H1 (cell line): ENCODE data around the gene SLC2A13. TPM values are rescaled to one million over a fixed set of nuclear protein-coding genes. Genes with fewer than 3 reads are reported as not detected.
A peak's percentile ranks its signal among the peaks of the same experiment; 100 is the strongest.

Experiments used
- CTCF ChIA-PET: fragments of 300-600 bp; sonication (Branson Sonifier 250); formaldehyde crosslinking; loops from one replicate; lab custom pipeline; 2021; ENCODE audit not compliant: partially characterized antibody; lab: Charles Lee
- POLR2A ChIA-PET: fragments of 300-600 bp; sonication (Branson Sonifier 250); formaldehyde crosslinking; loops from one replicate; lab custom pipeline; 2021; ENCODE audit warnings: inconsistent platforms; ENCODE audit not compliant: partially characterized antibody; lab: Charles Lee
- DNase-seq, 2 experiments: peaks; one replicate each; pipeline versions ENCODE4 v3.0.0 to v3.0.0-alpha.2; 2010 to 2022; ENCODE audit warnings: low spot score in 2 of 2, low read depth in 1 of 2, mixed read lengths in 1 of 2
- FAIRE-seq: peaks from 2 replicates; lab custom pipeline; 2011; peaks lifted over from hg19 to GRCh38; lab: Jason Lieb, UNC
- H2AFZ ChIP-seq: 2 replicates; pipeline ENCODE4 v1.8.1; 2012; ENCODE audit warnings: low read length, inconsistent platforms
- H2AK5ac ChIP-seq: 2 replicates; pipeline ENCODE4 v1.6.1; 2013; ENCODE audit warnings: low read depth, low read length
- H2BK120ac ChIP-seq: replicated peaks from 2 replicates; pipeline ENCODE3; 2013; ENCODE audit warnings: low read depth, low read length, inconsistent platforms
- H2BK12ac ChIP-seq: 2 replicates; pipeline ENCODE4 v1.6.1; 2013; ENCODE audit warnings: low read depth, low read length
- H2BK15ac ChIP-seq: 2 replicates; pipeline ENCODE4 v1.6.1; 2013; ENCODE audit warnings: low read length
- H2BK20ac ChIP-seq: 2 replicates; pipeline ENCODE4 v1.6.1; 2013; ENCODE audit warnings: low read length
- H2BK5ac ChIP-seq: 2 replicates; pipeline ENCODE4 v1.6.1; 2013; ENCODE audit warnings: low read depth, low read length
- H3K14ac ChIP-seq: 2 replicates; pipeline ENCODE4 v1.6.1; 2013; ENCODE audit warnings: inconsistent platforms; ENCODE audit not compliant: insufficient read length
- H3K18ac ChIP-seq: 2 replicates; pipeline ENCODE4 v1.6.1; 2013; ENCODE audit warnings: low read length; ENCODE audit errors: extremely low read depth
- H3K23ac ChIP-seq: 2 replicates; pipeline ENCODE4 v1.6.1; 2013; ENCODE audit warnings: inconsistent platforms; ENCODE audit not compliant: insufficient read length
- H3K23me2 ChIP-seq: 2 replicates; pipeline ENCODE4 v1.6.1; 2013; ENCODE audit warnings: low read depth, low read length
- H3K27ac ChIP-seq: 2 replicates; pipeline ENCODE4 v1.6.1; 2011; ENCODE audit warnings: low read depth, low read length, inconsistent platforms
- H3K27me3 ChIP-seq, 4 experiments: replicated peaks in 1 of 4; 1 replicate in 1 of 4; 2 replicates in 3 of 4; pipeline versions ENCODE4 v1.6.1 to v1.8.1; 2011 to 2013; ENCODE audit warnings: low read length in 3 of 4, mild to moderate bottlenecking in 3 of 4, inconsistent platforms in 2 of 4, mixed read lengths in 2 of 4, moderate library complexity in 1 of 4; ENCODE audit not compliant: control insufficient read depth in 3 of 4, insufficient read depth in 3 of 4; ENCODE audit errors: extremely low read depth in 1 of 4
- H3K36me3 ChIP-seq, 4 experiments: 2 replicates each; pipeline versions ENCODE4 v1.6.1 to v1.8.1; 2011 to 2013; ENCODE audit warnings: mild to moderate bottlenecking in 4 of 4, low read length in 3 of 4, moderate library complexity in 2 of 4, control low read depth in 1 of 4, inconsistent platforms in 1 of 4; ENCODE audit not compliant: insufficient read depth in 4 of 4, control insufficient read depth in 2 of 4
- H3K4ac ChIP-seq: replicated peaks from 2 replicates; pipeline ENCODE3; 2013; ENCODE audit warnings: low read length, low read depth, mixed read lengths, inconsistent platforms; ENCODE audit not compliant: insufficient read length
- H3K4me1 ChIP-seq, 4 experiments: replicated peaks in 1 of 4; 1 replicate in 1 of 4; 2 replicates in 3 of 4; pipeline versions ENCODE4 v1.6.1 to v1.8.1; 2011 to 2013; ENCODE audit warnings: low read length in 3 of 4, inconsistent platforms in 2 of 4, mixed read lengths in 1 of 4; ENCODE audit not compliant: insufficient read depth in 4 of 4, control insufficient read depth in 3 of 4
- H3K4me2 ChIP-seq, 2 experiments: 2 replicates each; pipeline versions ENCODE4 v1.6.1 to v1.8.1; 2011 to 2013; ENCODE audit warnings: low read depth in 2 of 2, low read length in 2 of 2, control low read depth in 1 of 2, inconsistent platforms in 1 of 2, mild to moderate bottlenecking in 1 of 2; ENCODE audit not compliant: insufficient read depth in 1 of 2
- H3K4me3 ChIP-seq, 4 experiments: fragments of 200-600, 300-600 bp in 1 of 4; sonication (generic), shearing (Covaris generic), sonication (Bioruptor Twin) in 1 of 4; 2 replicates each; pipeline versions ENCODE4 v1.5.1 to v1.8.1; 2011 to 2016; ENCODE audit warnings: low read length in 4 of 4, low read depth in 3 of 4, control low read depth in 2 of 4, inconsistent platforms in 2 of 4, mild to moderate bottlenecking in 2 of 4, mixed read lengths in 1 of 4, moderate library complexity in 1 of 4; ENCODE audit not compliant: insufficient read depth in 2 of 4; ENCODE audit errors: extremely low read depth in 1 of 4
- H3K56ac ChIP-seq: replicated peaks from 2 replicates; pipeline ENCODE3; 2013; ENCODE audit warnings: low read depth, mild to moderate bottlenecking, mixed read lengths, low read length, inconsistent platforms; ENCODE audit not compliant: insufficient read length
- H3K79me1 ChIP-seq: 2 replicates; pipeline ENCODE4 v1.6.1; 2013; ENCODE audit warnings: low read depth, low read length, control low read depth
- H3K79me2 ChIP-seq, 2 experiments: 2 replicates each; pipeline versions ENCODE4 v1.6.1 to v1.8.1; 2012 to 2013; ENCODE audit warnings: low read length in 2 of 2, mild to moderate bottlenecking in 2 of 2, inconsistent platforms in 1 of 2; ENCODE audit not compliant: insufficient read depth in 2 of 2, control insufficient read depth in 1 of 2
- H3K9ac ChIP-seq, 4 experiments: replicated peaks in 1 of 4; 1 replicate in 1 of 4; 2 replicates in 3 of 4; pipeline versions ENCODE4 v1.6.1 to v1.8.1; 2011 to 2013; ENCODE audit warnings: low read depth in 3 of 4, low read length in 3 of 4, control low read depth in 2 of 4, mild to moderate bottlenecking in 2 of 4, moderate library complexity in 2 of 4, inconsistent platforms in 1 of 4; ENCODE audit errors: extremely low read depth in 1 of 4
- H3K9me3 ChIP-seq, 2 experiments: 2 replicates each; pipeline versions ENCODE4 v1.6.1 to v1.8.1; 2012 to 2013; ENCODE audit warnings: mild to moderate bottlenecking in 2 of 2, moderate library complexity in 2 of 2, control low read depth in 1 of 2, inconsistent platforms in 1 of 2, low read depth in 1 of 2, low read length in 1 of 2, mixed read lengths in 1 of 2; ENCODE audit not compliant: insufficient read depth in 2 of 2
- H4K20me1 ChIP-seq, 2 experiments: replicated peaks in 1 of 2; 2 replicates each; pipeline versions ENCODE3 to v1.8.1; 2011 to 2013; ENCODE audit warnings: inconsistent platforms in 2 of 2, low read length in 2 of 2, mild to moderate bottlenecking in 1 of 2; ENCODE audit not compliant: insufficient read depth in 2 of 2, control insufficient read depth in 1 of 2
- H4K5ac ChIP-seq: 2 replicates; pipeline ENCODE4 v1.6.1; 2013; ENCODE audit warnings: low read length, low read depth, mixed read lengths, inconsistent platforms; ENCODE audit not compliant: insufficient read length
- H4K8ac ChIP-seq: 2 replicates; pipeline ENCODE4 v1.8.0; 2013; ENCODE audit warnings: mild to moderate bottlenecking, moderate library complexity, low read length, inconsistent platforms; ENCODE audit not compliant: insufficient read depth; ENCODE audit errors: extremely low read depth
- H4K91ac ChIP-seq: replicated peaks from 2 replicates; pipeline ENCODE3; 2013; ENCODE audit warnings: low read length, mixed read lengths, inconsistent platforms; ENCODE audit not compliant: insufficient read length
- CTCF ChIP-seq, 3 experiments: IDR thresholded peaks; 1 replicate in 2 of 3; 2 replicates in 1 of 3; pipeline versions ENCODE4 v1.5.1 to v1.6.1; 2011; ENCODE audit warnings: low read length in 3 of 3, mild to moderate bottlenecking in 3 of 3, inconsistent platforms in 2 of 3, low read depth in 1 of 3, moderate library complexity in 1 of 3; ENCODE audit not compliant: insufficient read depth in 1 of 3; ENCODE audit errors: control extremely low read depth in 1 of 3
- KDM4A ChIP-seq: IDR thresholded peaks from one replicate; pipeline ENCODE4 v1.7.1; 2012; ENCODE audit warnings: low read depth, mild to moderate bottlenecking, moderate library complexity, low read length, inconsistent platforms; ENCODE audit not compliant: severe bottlenecking
- MAX ChIP-seq: IDR thresholded peaks from 2 replicates; pipeline ENCODE4 v1.6.1; 2012; ENCODE audit warnings: inconsistent platforms
- RAD21 ChIP-seq, 2 experiments: IDR thresholded peaks in 1 of 2; conservative IDR thresholded peaks in 1 of 2; 2 replicates each; pipeline ENCODE4 v1.6.1; 2011; ENCODE audit warnings: low read depth in 2 of 2, low read length in 2 of 2, improper control_type of control experiment in 1 of 2, inconsistent platforms in 1 of 2, mild to moderate bottlenecking in 1 of 2, moderate library complexity in 1 of 2
- RBBP5 ChIP-seq: IDR thresholded peaks from 2 replicates; pipeline ENCODE4 v1.7.1; 2012; ENCODE audit warnings: low read depth, mild to moderate bottlenecking, inconsistent platforms, low read length, moderate library complexity, borderline replicate concordance
- RNF2 ChIP-seq: fragments of 200-900, 300-1000 bp; sonication (generic); IDR thresholded peaks from 2 replicates; pipeline ENCODE4 v1.7.1; 2016; ENCODE audit warnings: borderline replicate concordance, low read depth, mild to moderate bottlenecking, antibody characterized with exemption, low read length; ENCODE audit not compliant: poor library complexity, severe bottlenecking; ENCODE audit errors: missing control alignments
- RXRA ChIP-seq: IDR thresholded peaks from 2 replicates; pipeline ENCODE4 v1.6.1; 2011; ENCODE audit warnings: low read depth, mild to moderate bottlenecking, low read length, moderate library complexity; ENCODE audit not compliant: insufficient read depth
- SAP30 ChIP-seq: fragments of 300-600 bp; sonication (generic); IDR thresholded peaks from 2 replicates; pipeline ENCODE4 v1.7.1; 2012; ENCODE audit warnings: low read length, moderate library complexity, mild to moderate bottlenecking, inconsistent platforms; ENCODE audit not compliant: insufficient read depth, insufficient replicate concordance
- SP4 ChIP-seq: IDR thresholded peaks from 2 replicates; pipeline ENCODE4 v1.6.1; 2012; ENCODE audit warnings: low read length, inconsistent platforms
- TAF1 ChIP-seq: IDR thresholded peaks from 2 replicates; pipeline ENCODE4 v1.6.1; 2011; ENCODE audit warnings: mild to moderate bottlenecking, low read depth, low read length
- WGBS, 2 experiments: shearing (Covaris generic) in 1 of 2; methylation state at CpG; one replicate each; pipeline versions ENCODE4 v1.1.6 to v1.1.7; 2013 to 2015; ENCODE audit warnings: low lambda C conversion rate in 2 of 2, mixed read lengths in 2 of 2, inconsistent platforms in 1 of 2, low coverage in 1 of 2, missing lambda C conversion rate in 1 of 2; ENCODE audit not compliant: insufficient replicate concordance in 2 of 2, insufficient coverage in 1 of 2, insufficient read length in 1 of 2; ENCODE audit errors: extremely low coverage in 1 of 2, missing lambda C conversion rate in 1 of 2; 5-methylcytosine and 5-hydroxymethylcytosine counted together
- polyA plus RNA-seq, 7 experiments: library from polyadenylated mRNA; depleted of rRNA in 3 of 7; stranded (reverse) in 5 of 7; unstranded in 2 of 7; fragments of >200 nt in 5 of 7; fragments of 200-250 nt in 2 of 7; gene quantifications; 1 replicate in 5 of 7; 2 replicates in 1 of 7; 4 replicates in 1 of 7; pipeline versions ENCODE4 v1.2.1 to v1.2.3, GENCODE V29; 2011 to 2013; ENCODE audit warnings: missing spikeins in 2 of 7, mixed read lengths in 2 of 7
- total RNA-seq: library from RNA; stranded (reverse); fragmentation: NEBNext Ultra II Directional; extraction: Animal tissue kit (Norgen Biotek cat#: 25700); gene quantifications from 2 replicates; pipeline ENCODE4 v1.2.1, GENCODE V29; 2021

The SLC2A13 gene
- total and polyA plus RNA-seq, 2 of the 8 experiments (the other 6 are each of a cell fraction or from before 2014, with no cell fraction given): 2.8 to 9.6 TPM

- Histone ChIP-seq H2BK15ac (no peak overlapping the region), H3K23me2 (no peaks in the 10 kb centered on the region), H3K27ac (no peak overlapping the region), H3K18ac (no peak overlapping the region), H3K14ac (no peak overlapping the region), H4K5ac (no peak overlapping the region), H2BK12ac (no peak overlapping the region), H2BK20ac (no peak overlapping the region), H3K27me3 (no peaks in the 10 kb centered on the region), H3K79me2 (no peaks in the 10 kb centered on the region), H3K9ac (no peak overlapping the region), H4K20me1 (no peaks in the 10 kb centered on the region), H3K23ac (no peak overlapping the region), H3K4me1 (no peaks in the 10 kb centered on the region), H2BK5ac (no peak overlapping the region), H3K4me2 (no peak overlapping the region), H4K8ac (no peak overlapping the region), H2AK5ac (no peak overlapping the region), H2AFZ (no peak overlapping the region), H3K36me3 (no peaks in the 10 kb centered on the region), H3K79me1 (no peaks in the 10 kb centered on the region), H3K4ac (no peak overlapping the region), H3K56ac (no peak overlapping the region), H4K91ac (no peak overlapping the region), H2BK120ac (no peak overlapping the region), H3K9me3 (no peaks in the 10 kb centered on the region), H3K4me3 (no peak overlapping the region)
- FAIRE-seq: no peak
- ChIA-PET CTCF (interaction anchor here (1.2 kb wide), 1 partner anchor 125 kb away, joined by 3 read pairs; no protein-coding TSS in a partner anchor), POLR2A (no interaction called here)
- no peak for DNase-seq
- WGBS, 2 experiments: 97% methylated on average over 3 of the region's 3 CpGs; no CpG with 5 or more reads in 1 of the 2 experiments
- peak; percentile 48 to 62 for TF ChIP-seq RAD21 (IDR thresholded peaks at IDR 0.05 in 1 of 2, conservative IDR thresholded peaks at IDR 0.05 in 1 of 2; ENCODE audit: low read depth in 2 of 2, low read length in 2 of 2)
- no peak for TF ChIP-seq KDM4A
- TF ChIP-seq MAX: no peak
- TF ChIP-seq SP4: no peak
- TF ChIP-seq TAF1: no peak
- TF ChIP-seq RBBP5: no peak
- TF ChIP-seq RXRA: no peak
- peak; percentile 39 to 65 (median 49); a peak in 3 of 4 replicates for TF ChIP-seq CTCF (IDR thresholded peaks at IDR 0.05; ENCODE audit: control extremely low read depth in 1 of 3, insufficient read depth in 1 of 3, low read depth in 1 of 3, low read length in 3 of 3)
- TF ChIP-seq RNF2: no peak
- no peak for TF ChIP-seq SAP30
These were observed 147.5 kb downstream of the SLC2A13 start for GRCh38 chr12:39958377-39958776.
